Germinal center (tissue), 1 donor: ENCODE measurements around the gene BANF2.

ENCODE experiments used
- DNase-seq: peaks from one replicate; pipeline ENCODE4 v3.0.0; 2012; ENCODE audit warnings: mixed read lengths, low spot score

BANF2 gene

GRCh38 chr20:17735959-17736621 is 36.3 kb downstream of the BANF2 start:
- DNase-seq, result no peak

- no peak for DNase-seq
These were observed 38.4 kb downstream of the BANF2 start for GRCh38 chr20:17738154-17738553.

GRCh38 chr20:17741220-17741619 is 41.5 kb downstream of the BANF2 start:
- DNase-seq, result no peak

GRCh38 chr20:17742731-17743130 is 43.0 kb downstream of the BANF2 start:
- DNase-seq, result no peak

- no peak for DNase-seq
These were observed 43.9 kb downstream of the BANF2 start for GRCh38 chr20:17743677-17744076.

- DNase-seq, result no peak
These were observed 47.7 kb downstream of the BANF2 start for GRCh38 chr20:17747431-17747846.

GRCh38 chr20:17748279-17748678 is 48.5 kb downstream of the BANF2 start:
- DNase-seq, result no peak

GRCh38 chr20:17749626-17749977 is 49.8 kb downstream of the BANF2 start:
- DNase-seq, result no peak

- no peak for DNase-seq
These were observed 50.4 kb downstream of the BANF2 start for GRCh38 chr20:17749978-17750721.

GRCh38 chr20:17750722-17751045 is 50.9 kb downstream of the BANF2 start:
- no peak for DNase-seq

- DNase-seq, result no peak
These were observed 51.9 kb downstream of the BANF2 start for GRCh38 chr20:17751640-17752039.

- no peak for DNase-seq
These were observed 52.7 kb downstream of the BANF2 start for GRCh38 chr20:17752459-17752858.

GRCh38 chr20:17753516-17753915 is 53.8 kb downstream of the BANF2 start:
- DNase-seq, result no peak

GRCh38 chr20:17756529-17756928 is 56.8 kb downstream of the BANF2 start:
- DNase-seq, result no peak

GRCh38 chr20:17757496-17757895 is 57.7 kb downstream of the BANF2 start:
- no peak for DNase-seq

- DNase-seq, result no peak
These were observed 58.2 kb downstream of the BANF2 start for GRCh38 chr20:17758010-17758409.

- DNase-seq, result no peak
These were observed 58.7 kb downstream of the BANF2 start for GRCh38 chr20:17758512-17758911.

- no peak for DNase-seq
These were observed 59.7 kb downstream of the BANF2 start for GRCh38 chr20:17759449-17759848.

GRCh38 chr20:17761604-17762003 is 61.8 kb downstream of the BANF2 start:
- peak; percentile 16 for DNase-seq

- DNase-seq, result no peak
These were observed 62.6 kb downstream of the BANF2 start for GRCh38 chr20:17762243-17762872.

GRCh38 chr20:17762873-17763557 is 63.2 kb downstream of the BANF2 start:
- DNase-seq, result no peak

- DNase-seq, result no peak
These were observed 65.3 kb downstream of the BANF2 start for GRCh38 chr20:17765017-17765416.

GRCh38 chr20:17765584-17765983 is 65.8 kb downstream of the BANF2 start:
- no peak for DNase-seq
